ENCODE results near the gene VPS29.

The VPS29 gene

DNA sequence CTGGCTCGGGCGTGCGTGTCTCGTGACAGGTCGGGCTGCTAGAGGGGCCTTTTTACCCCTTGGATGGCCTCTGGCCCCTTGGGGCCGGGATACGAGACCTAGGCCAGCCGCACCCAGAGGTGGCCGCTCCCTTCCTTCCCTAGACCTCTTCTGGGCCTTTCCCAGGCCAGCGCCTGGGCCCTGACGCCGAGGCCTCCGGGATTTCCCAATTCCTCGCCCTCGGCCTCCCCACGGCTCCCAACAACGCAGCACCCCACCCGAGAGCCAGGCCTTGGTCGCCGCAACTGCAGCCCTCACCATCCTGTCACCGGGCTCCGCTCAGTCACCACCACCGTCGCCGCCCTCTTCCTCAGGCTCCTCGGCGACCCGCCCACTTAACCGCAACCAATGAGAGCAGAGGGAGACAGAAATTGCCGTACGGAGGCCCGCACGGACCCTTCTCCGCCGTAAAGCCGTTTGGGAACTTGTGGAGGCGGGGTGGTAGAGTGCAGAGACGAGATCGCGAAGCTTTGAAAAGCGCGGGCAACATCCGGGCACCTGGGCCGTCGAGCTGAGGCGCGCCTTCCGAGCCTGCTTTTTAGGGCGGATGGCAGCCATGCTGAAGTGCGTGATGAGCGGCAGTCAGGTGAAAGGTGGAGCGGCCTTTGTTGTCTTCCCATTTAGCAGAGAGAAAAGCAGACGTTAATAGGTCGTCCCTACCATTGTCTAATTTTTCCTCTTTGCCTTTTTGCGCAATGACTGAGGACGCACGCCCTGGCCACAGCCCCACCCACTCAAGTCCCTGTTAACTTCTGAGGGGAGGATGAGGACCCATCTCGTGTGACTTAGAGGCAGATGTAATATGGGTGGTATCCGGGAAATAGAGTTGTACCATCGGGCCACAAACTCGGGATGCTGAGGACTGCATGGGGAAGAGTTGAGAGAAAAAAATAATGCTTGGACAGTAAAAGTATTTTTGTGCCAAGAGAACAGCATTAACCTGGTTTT, at the start of gene VPS29, which contains the start of gene RAD9B:
Gene VPS29, minus strand, starts transcription at position 360 of the 987 bp plus-strand sequence. Its CDS starts 60 bp downstream, at position 300.
Gene RAD9B, plus strand, starts transcription at position 580 of the 987 bp plus-strand sequence. Its CDS starts 7 bp downstream, at position 587.
- Histone ChIP-seq H3K27ac (ENCODE audit: low read length) (peak within 1 kb of the TSS; percentile 95), H2AFZ (ENCODE audit: low read depth, low read length) (peak within 1 kb of the TSS; percentile 91), H3K9me3 (ENCODE audit: insufficient read depth, low read length, severe bottlenecking) (no peaks in the 10 kb centered on the region), H3K4me3 (ENCODE audit: low read depth in 1 of 2, low read length in 2 of 2) (peak within 1 kb of the TSS; percentile 94 to 95), H3K4me2 (ENCODE audit: insufficient read depth, low read length) (peak within 1 kb of the TSS; percentile 74), H4K20me1 (ENCODE audit: insufficient read depth, low read length) (no peaks in the 10 kb centered on the region), H3K9ac (ENCODE audit: low read depth, low read length) (peak within 1 kb of the TSS; percentile 86), H3K4me1 (ENCODE audit: insufficient read depth, low read length) (peaks cover 35% of the 10 kb centered on the region), H3K79me2 (ENCODE audit: insufficient read depth, low read length) (peaks cover 47% of the 10 kb centered on the region), H3K36me3 (ENCODE audit: insufficient read depth, low read length) (peaks cover 26% of the 10 kb centered on the region), H3K27me3 (ENCODE audit: insufficient read depth, low read length, poor library complexity) (no peaks in the 10 kb centered on the region)
- TF ChIP-seq EZH2 (IDR thresholded peaks at IDR 0.05; ENCODE audit: borderline replicate concordance, low read depth, low read length, severe bottlenecking) (no peak), CTCF (IDR thresholded peaks at IDR 0.05; ENCODE audit: borderline replicate concordance, extremely low read depth, low read length, poor library complexity, severe bottlenecking) (no peak)
- DNase-seq (peak; percentile 100), ATAC-seq (ENCODE audit: insufficient read depth, low read depth) (peak; percentile 93)

GRCh38 chr12:110550981-110551380, 49.1 kb upstream of the VPS29 start:
- no peak for DNase-seq
- Histone ChIP-seq H3K4me2 (ENCODE audit: insufficient read depth, low read length) (no peak overlapping the region), H3K36me3 (ENCODE audit: insufficient read depth, low read length) (peaks cover 48% of the 10 kb centered on the region), H4K20me1 (ENCODE audit: insufficient read depth, low read length) (peaks cover 33% of the 10 kb centered on the region; the same call in 1 of the 2 replicates), H3K79me2 (ENCODE audit: insufficient read depth, low read length) (peaks cover 89% of the 10 kb centered on the region), H3K9ac (ENCODE audit: low read depth, low read length) (no peak overlapping the region), H3K27ac (ENCODE audit: low read length) (no peak overlapping the region), H3K4me1 (ENCODE audit: insufficient read depth, low read length) (no peaks in the 10 kb centered on the region), H3K9me3 (ENCODE audit: insufficient read depth, low read length, severe bottlenecking) (no peaks in the 10 kb centered on the region), H2AFZ (ENCODE audit: low read depth, low read length) (no peak overlapping the region), H3K27me3 (ENCODE audit: insufficient read depth, low read length, poor library complexity) (no peaks in the 10 kb centered on the region), H3K4me3 (ENCODE audit: low read depth in 1 of 2, low read length in 2 of 2) (no peak overlapping the region)
- ATAC-seq (ENCODE audit: insufficient read depth, low read depth): no peak
- TF ChIP-seq EZH2 (IDR thresholded peaks at IDR 0.05; ENCODE audit: borderline replicate concordance, low read depth, low read length, severe bottlenecking) (no peak), CTCF (IDR thresholded peaks at IDR 0.05; ENCODE audit: borderline replicate concordance, extremely low read depth, low read length, poor library complexity, severe bottlenecking) (no peak)

- H3K27me3 ChIP-seq (ENCODE audit: insufficient read depth, low read length, poor library complexity): no peaks in the 10 kb centered on the region
- H3K36me3 ChIP-seq (ENCODE audit: insufficient read depth, low read length): peaks cover 59% of the 10 kb centered on the region
- no peak overlapping the region for H3K9ac ChIP-seq (ENCODE audit: low read depth, low read length)
- H4K20me1 ChIP-seq (ENCODE audit: insufficient read depth, low read length): peaks cover 27% of the 10 kb centered on the region; the same call in 1 of the 2 replicates
- H2AFZ ChIP-seq (ENCODE audit: low read depth, low read length): no peak overlapping the region
- no peak for ATAC-seq (ENCODE audit: insufficient read depth, low read depth)
- H3K4me3 ChIP-seq (ENCODE audit: low read depth in 1 of 2, low read length in 2 of 2): no peak overlapping the region
- TF ChIP-seq EZH2 (IDR thresholded peaks at IDR 0.05; ENCODE audit: borderline replicate concordance, low read depth, low read length, severe bottlenecking): no peak
- TF ChIP-seq CTCF (IDR thresholded peaks at IDR 0.05; ENCODE audit: borderline replicate concordance, extremely low read depth, low read length, poor library complexity, severe bottlenecking): no peak
- no peak overlapping the region for H3K4me2 ChIP-seq (ENCODE audit: insufficient read depth, low read length)
- H3K27ac ChIP-seq (ENCODE audit: low read length): no peak overlapping the region
- DNase-seq: no peak
- H3K9me3 ChIP-seq (ENCODE audit: insufficient read depth, low read length, severe bottlenecking): no peaks in the 10 kb centered on the region
- no peaks in the 10 kb centered on the region for H3K4me1 ChIP-seq (ENCODE audit: insufficient read depth, low read length)
- H3K79me2 ChIP-seq (ENCODE audit: insufficient read depth, low read length): peaks cover 85% of the 10 kb centered on the region
Measured at GRCh38 chr12:110549716-110550115, 47.8 kb upstream of the VPS29 start.

Measured in DND-41 (cell line).